Measurements from ENCODE around the gene SLC36A4.
"Not testable (repeated sequence)": the region's sequence is repeated elsewhere in the genome, so short reads cannot be mapped to it uniquely, and the experiment has no call there.

DNA sequence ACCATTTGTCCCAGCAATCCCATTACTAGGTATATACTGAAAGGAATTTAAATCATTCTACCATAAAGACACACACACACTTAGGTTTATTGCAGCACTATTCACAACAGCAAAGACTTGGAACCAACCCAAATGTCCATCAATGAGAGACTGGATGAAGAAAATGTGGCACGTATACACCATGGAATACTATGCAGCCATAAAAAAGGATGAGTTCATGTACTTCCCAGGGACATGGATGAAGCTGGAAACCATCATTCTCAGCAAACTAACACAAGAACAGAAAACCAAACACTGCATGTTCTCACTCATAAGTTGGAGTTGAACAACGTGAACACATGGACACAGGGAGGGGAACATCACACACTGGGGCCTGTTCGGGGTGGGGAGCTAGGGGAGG, 49.0 kb upstream of the SLC36A4 start:
- not testable (repeated sequence) for TF ChIP-seq POLR2A (IDR thresholded peaks at IDR 0.05)
- TF ChIP-seq, protein P1, sequence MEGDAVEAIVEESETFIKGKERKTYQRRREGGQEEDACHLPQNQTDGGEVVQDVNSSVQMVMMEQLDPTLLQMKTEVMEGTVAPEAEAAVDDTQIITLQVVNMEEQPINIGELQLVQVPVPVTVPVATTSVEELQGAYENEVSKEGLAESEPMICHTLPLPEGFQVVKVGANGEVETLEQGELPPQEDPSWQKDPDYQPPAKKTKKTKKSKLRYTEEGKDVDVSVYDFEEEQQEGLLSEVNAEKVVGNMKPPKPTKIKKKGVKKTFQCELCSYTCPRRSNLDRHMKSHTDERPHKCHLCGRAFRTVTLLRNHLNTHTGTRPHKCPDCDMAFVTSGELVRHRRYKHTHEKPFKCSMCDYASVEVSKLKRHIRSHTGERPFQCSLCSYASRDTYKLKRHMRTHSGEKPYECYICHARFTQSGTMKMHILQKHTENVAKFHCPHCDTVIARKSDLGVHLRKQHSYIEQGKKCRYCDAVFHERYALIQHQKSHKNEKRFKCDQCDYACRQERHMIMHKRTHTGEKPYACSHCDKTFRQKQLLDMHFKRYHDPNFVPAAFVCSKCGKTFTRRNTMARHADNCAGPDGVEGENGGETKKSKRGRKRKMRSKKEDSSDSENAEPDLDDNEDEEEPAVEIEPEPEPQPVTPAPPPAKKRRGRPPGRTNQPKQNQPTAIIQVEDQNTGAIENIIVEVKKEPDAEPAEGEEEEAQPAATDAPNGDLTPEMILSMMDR (IDR thresholded peaks at IDR 0.05): not testable (repeated sequence)

All from thyroid gland (tissue), 4 donors.